Esophagus squamous epithelium (tissue), 4 donors: ENCODE results near the gene GALR1.

ENCODE experiments used
- CTCF ChIP-seq, 6 experiments: fragments of 450-650 bp in 4 of 6; fragments of 200-600 bp in 2 of 6; sonication (generic) in 2 of 6; IDR thresholded peaks; one replicate each; pipeline ENCODE4 v1.5.1; 2016 to 2019; ENCODE audit warnings: antibody characterized with exemption in 6 of 6, mild to moderate bottlenecking in 4 of 6, moderate library complexity in 4 of 6
- POLR2A ChIP-seq, 4 donors: fragments of 450-650 bp; IDR thresholded peaks; one replicate each; pipeline ENCODE4 v1.6.1; 2017; ENCODE audit warnings: antibody characterized with exemption in 4 of 4, mild to moderate bottlenecking in 4 of 4, moderate library complexity in 3 of 4

- no peak for TF ChIP-seq CTCF (IDR thresholded peaks at IDR 0.05)
- TF ChIP-seq POLR2A (IDR thresholded peaks at IDR 0.05), result no peak
Measured at GRCh38 chr18:77249569-77250500, at the start of gene GALR1.
